GM21360 (cell line): ENCODE data around the gene HIGD1B.

Experiments
- ATAC-seq: cut with Tn5 transposase; IDR thresholded peaks from one replicate; pipeline ENCODE4 v1.9.1; 2021; ENCODE audit warnings: mild to moderate bottlenecking, moderate library complexity; ENCODE audit not compliant: unreplicated experiment

Gene HIGD1B

GRCh38 chr17:44832805-44833204 lies 14.9 kb upstream of the HIGD1B start:
- ATAC-seq: no peak

- ATAC-seq: no peak
Observed at GRCh38 chr17:44837196-44837595, 10.5 kb upstream of the HIGD1B start.

GRCh38 chr17:44840274-44840673 lies 7.4 kb upstream of the HIGD1B start:
- ATAC-seq: no peak

- no peak for ATAC-seq
Observed at GRCh38 chr17:44840936-44841335, 6.7 kb upstream of the HIGD1B start.

- no peak for ATAC-seq
Observed at GRCh38 chr17:44842748-44843147, 4.9 kb upstream of the HIGD1B start.

GRCh38 chr17:44844390-44844830 lies 3.3 kb upstream of the HIGD1B start:
- no peak for ATAC-seq

- ATAC-seq: no peak
Observed at GRCh38 chr17:44846206-44846605, 1.5 kb upstream of the HIGD1B start.

- no peak for ATAC-seq
Observed at GRCh38 chr17:44848257-44848795, 643 bp downstream of the HIGD1B start.

- no peak for ATAC-seq
Observed at GRCh38 chr17:44848961-44849489, 1.3 kb downstream of the HIGD1B start.

- ATAC-seq: no peak
Observed at GRCh38 chr17:44850025-44850424, 2.3 kb downstream of the HIGD1B start.

GRCh38 chr17:44850612-44851011 lies 2.9 kb downstream of the HIGD1B start:
- ATAC-seq: no peak

GRCh38 chr17:44854192-44854591 lies 6.5 kb downstream of the HIGD1B start:
- ATAC-seq: no peak

- no peak for ATAC-seq
Observed at GRCh38 chr17:44859701-44860100, 12.0 kb downstream of the HIGD1B start.

GRCh38 chr17:44862278-44862914 lies 14.7 kb downstream of the HIGD1B start:
- ATAC-seq: no peak

- ATAC-seq: no peak
Observed at GRCh38 chr17:44863061-44863918, 15.6 kb downstream of the HIGD1B start.

GRCh38 chr17:44864831-44865230 lies 17.1 kb downstream of the HIGD1B start:
- no peak for ATAC-seq

GRCh38 chr17:44865231-44865660 lies 17.6 kb downstream of the HIGD1B start:
- ATAC-seq: no peak

GRCh38 chr17:44865931-44866330 lies 18.2 kb downstream of the HIGD1B start:
- ATAC-seq: no peak

GRCh38 chr17:44867841-44868240 lies 20.2 kb downstream of the HIGD1B start:
- ATAC-seq: no peak

- ATAC-seq: no peak
Observed at GRCh38 chr17:44871556-44871955, 23.9 kb downstream of the HIGD1B start.

- no peak for ATAC-seq
Observed at GRCh38 chr17:44872131-44872768, 24.6 kb downstream of the HIGD1B start.
